Fibroblast of pulmonary artery (primary cell): Measurements from ENCODE around the gene ARHGAP24.

Experiments
- DNase-seq: peaks from one replicate; pipeline ENCODE4 v3.0.0-alpha.2; 2010; ENCODE audit warnings: low read depth
- H3K4me3 ChIP-seq: replicated peaks from 2 replicates; pipeline ENCODE4 v1.5.1; 2011; ENCODE audit warnings: low read depth, mild to moderate bottlenecking, control low read depth, low read length, moderate library complexity
- TF ChIP-seq, protein P1 (sequence below): IDR thresholded peaks from 2 replicates; pipeline ENCODE4 v1.5.1; 2011; ENCODE audit warnings: mild to moderate bottlenecking, control low read depth, low read length, inconsistent platforms; ENCODE audit errors: missing control alignments

Gene ARHGAP24

DNA sequence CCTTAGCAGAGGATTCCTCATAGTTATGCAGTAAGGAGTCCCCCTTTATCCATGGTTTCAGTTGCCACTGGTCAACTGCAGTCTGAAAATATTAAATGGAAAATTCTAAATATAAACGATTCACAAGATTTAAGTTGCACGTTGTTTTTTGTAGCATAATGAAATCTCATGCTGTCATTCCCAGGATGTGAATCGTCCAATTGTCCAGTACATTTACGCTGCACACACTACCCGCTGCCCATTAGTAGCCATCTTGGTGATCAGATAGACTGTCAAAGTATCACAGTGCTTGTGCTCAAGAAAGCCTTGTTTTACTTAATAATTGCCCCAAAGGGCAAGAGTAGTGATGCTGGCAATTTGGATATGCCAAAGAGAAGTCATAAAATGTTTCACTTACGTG, 450.1 kb downstream of the ARHGAP24 start:
- H3K4me3 ChIP-seq: no peak overlapping the region
- TF ChIP-seq, protein P1, sequence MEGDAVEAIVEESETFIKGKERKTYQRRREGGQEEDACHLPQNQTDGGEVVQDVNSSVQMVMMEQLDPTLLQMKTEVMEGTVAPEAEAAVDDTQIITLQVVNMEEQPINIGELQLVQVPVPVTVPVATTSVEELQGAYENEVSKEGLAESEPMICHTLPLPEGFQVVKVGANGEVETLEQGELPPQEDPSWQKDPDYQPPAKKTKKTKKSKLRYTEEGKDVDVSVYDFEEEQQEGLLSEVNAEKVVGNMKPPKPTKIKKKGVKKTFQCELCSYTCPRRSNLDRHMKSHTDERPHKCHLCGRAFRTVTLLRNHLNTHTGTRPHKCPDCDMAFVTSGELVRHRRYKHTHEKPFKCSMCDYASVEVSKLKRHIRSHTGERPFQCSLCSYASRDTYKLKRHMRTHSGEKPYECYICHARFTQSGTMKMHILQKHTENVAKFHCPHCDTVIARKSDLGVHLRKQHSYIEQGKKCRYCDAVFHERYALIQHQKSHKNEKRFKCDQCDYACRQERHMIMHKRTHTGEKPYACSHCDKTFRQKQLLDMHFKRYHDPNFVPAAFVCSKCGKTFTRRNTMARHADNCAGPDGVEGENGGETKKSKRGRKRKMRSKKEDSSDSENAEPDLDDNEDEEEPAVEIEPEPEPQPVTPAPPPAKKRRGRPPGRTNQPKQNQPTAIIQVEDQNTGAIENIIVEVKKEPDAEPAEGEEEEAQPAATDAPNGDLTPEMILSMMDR: no peak
- no peak for DNase-seq

DNA sequence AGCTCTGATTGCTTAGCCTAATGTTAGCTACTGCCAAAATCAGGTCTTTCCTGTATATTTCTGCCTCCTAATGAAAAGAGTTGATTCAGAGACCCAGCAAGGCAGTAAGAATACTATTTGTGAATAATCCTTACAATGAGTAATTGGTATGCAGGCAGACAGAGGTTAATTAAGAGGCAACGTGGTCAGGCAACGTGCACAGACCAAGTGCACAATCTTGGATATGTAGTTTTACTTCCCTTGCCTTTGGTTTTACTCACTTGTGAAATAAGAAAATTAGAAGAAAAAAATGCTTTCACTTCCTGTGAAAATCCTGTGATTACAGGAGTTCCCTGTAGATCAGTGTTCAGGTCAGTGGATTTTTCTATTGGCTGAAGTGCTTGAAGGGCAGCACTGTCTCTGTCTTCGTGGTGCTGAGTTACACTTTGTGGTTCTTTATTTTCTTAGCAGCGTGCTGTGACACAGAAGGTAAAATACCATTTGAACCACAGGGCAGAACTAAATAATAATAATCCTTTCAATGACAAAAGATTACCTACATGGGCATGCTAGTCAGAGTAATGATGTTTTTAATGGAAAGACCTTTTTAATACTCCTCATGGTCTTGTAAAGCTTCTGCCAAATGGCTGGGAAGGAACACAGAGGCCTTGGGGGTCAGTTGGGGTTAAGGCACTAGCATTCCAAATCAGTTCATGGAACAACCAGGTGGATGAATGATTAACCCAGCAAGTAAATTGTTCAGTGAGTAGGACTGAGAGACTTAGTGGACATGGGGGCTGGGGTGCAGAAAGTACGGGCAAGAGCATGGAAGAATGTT, 454.0 kb downstream of the ARHGAP24 start:
- H3K4me3 ChIP-seq: no peak overlapping the region
- TF ChIP-seq, protein P1: no peak
- DNase-seq: peak; percentile 14

DNA sequence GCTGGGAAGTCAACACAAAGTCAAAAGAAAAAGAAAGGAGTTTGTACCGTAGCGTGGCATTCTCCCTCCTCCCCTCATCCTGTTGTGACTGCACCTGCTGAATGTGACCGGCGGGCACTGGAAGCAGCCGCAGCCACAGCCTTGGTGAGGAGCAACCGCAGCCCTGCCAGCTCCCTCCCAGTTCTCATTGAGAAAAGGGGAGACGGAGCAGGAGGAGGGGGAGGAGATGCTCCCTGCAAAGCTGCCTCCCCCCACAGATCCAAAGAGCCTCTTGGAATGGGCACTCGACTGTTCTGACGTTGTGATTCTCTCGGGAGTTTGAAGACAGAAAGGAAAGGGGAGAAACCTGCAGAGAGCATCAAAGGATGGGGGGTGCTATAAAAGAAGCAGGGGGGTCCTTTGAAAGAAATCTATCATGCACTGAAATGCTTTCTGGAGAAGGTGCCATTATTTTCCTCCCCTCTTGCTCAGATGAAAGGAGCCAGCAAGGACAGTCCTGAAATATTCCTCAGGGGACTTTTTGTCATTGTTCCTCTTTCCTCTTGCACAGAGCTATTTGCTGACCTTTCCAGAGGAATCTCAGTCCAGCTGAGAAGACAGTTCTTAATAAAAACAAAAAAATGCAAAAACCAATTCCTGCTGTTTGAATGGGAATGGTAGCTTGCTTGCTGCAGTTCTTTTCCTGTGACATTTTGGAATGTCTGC, 455.2 kb downstream of the ARHGAP24 start:
- TF ChIP-seq, protein P1: no peak
- no peak overlapping the region for H3K4me3 ChIP-seq
- no peak for DNase-seq

DNA sequence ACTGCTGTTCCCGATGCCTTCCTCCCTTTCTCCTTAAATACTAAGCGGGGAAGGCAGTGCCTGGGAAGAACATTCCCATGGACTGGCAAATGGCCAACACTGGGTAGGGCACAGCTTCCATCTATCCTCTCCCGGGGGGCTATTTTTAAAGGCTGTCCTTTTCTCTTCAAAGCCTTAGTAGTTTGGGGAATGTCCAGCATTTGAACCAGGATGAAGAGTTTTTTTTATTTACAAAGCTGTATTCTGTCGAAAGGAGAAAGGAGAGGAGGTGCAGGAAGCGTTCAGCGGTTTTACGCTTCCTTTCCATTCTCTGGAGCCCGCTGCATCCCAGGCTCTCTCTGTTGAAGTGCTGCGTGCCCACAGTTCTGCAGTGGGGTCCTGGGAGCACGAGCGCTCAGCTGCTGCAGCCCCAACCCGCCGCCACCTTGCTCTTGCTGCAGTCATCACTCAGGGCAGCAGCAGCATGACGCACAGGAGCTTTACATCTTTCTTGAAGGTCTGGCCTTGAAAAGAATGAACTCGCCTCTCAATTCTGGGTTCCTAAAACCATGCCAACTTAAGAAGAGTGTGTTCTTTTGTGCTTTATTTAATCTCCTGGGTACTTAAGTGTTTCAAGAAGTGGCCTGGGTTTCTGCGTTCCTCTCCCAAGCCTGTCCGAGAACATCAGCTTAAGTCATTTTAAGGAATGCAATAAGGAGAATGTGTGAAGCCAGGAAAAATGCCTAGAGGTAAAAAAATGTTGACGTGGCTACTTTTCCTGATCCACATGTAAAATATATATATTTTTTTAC, 457.7 kb downstream of the ARHGAP24 start:
- H3K4me3 ChIP-seq: peak overlapping the region; percentile 13
- peak; percentile 42 for DNase-seq
- TF ChIP-seq, protein P1: no peak

DNA sequence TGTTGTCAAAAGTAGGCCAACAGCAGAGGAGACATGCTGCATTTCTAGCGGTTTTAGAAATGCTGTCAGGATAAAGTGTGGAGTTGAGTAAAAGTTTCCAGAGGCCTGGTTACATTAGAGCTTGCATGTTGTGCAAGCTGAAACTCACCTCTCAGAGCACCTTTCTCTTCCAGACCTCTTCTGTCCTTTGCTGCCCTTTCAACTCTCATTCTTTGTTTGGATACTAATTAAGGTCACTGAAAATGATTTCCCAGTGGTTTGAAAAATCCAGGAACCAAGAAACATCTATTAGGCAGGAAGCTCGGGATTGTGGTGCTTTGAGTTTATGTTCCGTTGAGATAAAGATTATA, 458.3 kb downstream of the ARHGAP24 start:
- TF ChIP-seq, protein P1: no peak
- H3K4me3 ChIP-seq: no peak overlapping the region
- no peak for DNase-seq

DNA sequence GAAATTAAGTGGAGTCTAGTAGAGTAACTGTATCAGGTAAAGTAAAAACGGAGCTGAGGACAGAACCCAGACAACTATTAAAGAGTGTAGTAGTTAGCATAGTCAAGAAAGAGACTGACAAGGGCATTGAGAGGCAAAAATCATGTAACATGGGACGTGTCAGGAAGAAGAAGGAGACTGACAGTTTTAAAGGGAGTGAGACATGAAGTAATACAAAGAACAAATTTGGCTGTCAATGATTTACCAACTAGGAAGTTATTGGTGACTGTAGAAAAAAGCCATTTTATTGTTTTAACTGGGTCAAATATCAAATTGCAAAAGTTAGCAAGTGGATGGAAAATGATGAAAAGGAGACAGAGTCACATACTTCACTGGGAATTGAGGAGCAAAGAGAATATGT, 462.6 kb downstream of the ARHGAP24 start:
- TF ChIP-seq, protein P1: no peak
- no peak overlapping the region for H3K4me3 ChIP-seq
- no peak for DNase-seq
